ENCODE measurements around the gene FGFR3. TPM values are rescaled to one million over a fixed set of nuclear protein-coding genes. Genes with fewer than 3 reads are reported as not detected.

Gene FGFR3
- total and polyA plus RNA-seq, 5 donors: 4.5 to 17.5 (median 7.6) TPM

DNA sequence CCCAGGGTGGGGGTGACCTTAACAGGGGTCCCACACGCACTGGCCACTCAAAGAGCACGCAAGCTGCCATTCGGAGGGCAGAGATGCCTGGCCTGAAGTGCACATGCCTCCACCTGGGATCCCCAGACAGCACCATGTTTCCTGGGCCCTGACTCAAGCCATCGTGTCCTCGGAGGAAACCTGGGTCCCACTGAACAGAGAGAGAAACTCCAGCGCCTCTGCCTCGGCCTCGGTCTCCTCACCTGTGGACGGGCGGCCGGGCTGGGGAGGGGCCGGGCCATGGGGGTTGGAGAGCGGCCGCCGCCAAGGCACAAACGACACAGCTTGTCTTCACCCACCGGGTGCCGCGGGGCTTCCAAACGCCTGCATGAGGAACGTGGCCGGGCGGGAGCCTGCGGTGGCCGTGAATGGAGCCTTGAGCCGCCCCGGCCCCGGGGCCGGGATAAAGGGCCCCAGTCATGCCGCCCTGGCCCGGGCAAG is 30.0 kb upstream of the FGFR3 start:
- Histone ChIP-seq H3K27ac (ENCODE audit: low read length) (no peak overlapping the region), H3K4me1 (ENCODE audit: control insufficient read depth, insufficient read depth, low read length) (peaks cover 2% of the 10 kb centered on the region), H3K9me3 (ENCODE audit: control insufficient read depth, low read length) (no peaks in the 10 kb centered on the region), H3K27me3 (ENCODE audit: control insufficient read depth, insufficient read depth) (no peaks in the 10 kb centered on the region), H3K4me3 (ENCODE audit: low read length) (peak overlapping the region; percentile 8)
- WGBS: 29% methylated on average over 31 of the region's 31 CpGs
- ATAC-seq: no peak
- intact Hi-C loops (cut with DNase I): loop anchor here in 1 of 4 donors (5.0 kb wide), 1 partner anchor 134 kb away; no protein-coding TSS in a partner anchor
- DNase-seq: no peak

DNA sequence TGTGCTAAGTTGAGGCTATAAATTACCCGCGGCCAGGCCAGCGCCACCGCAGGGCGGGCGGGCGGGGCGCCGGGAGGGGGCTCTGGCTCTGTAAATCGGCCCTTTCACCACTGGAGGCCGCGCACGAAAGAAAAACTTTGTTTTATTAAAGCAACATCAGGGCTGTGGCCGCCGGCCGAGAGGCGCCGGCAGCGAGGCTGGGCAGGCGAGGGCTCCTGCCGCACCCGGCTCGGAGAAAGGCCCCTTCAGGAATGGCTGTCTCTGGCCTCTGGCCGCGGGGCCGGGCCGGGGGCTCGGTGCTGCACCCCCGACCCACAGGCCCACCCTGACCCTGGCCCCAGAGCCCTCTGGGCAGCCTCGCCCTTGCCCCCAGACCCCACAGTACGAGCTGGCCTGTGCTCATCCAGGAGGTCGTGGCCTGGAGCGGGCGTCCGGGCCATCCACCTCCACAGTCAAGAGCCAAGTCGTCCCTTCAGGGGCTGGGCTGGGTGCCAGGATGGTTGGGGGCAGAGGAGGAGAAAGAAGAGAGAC is 29.5 kb upstream of the FGFR3 start:
- no peaks in the 10 kb centered on the region for H3K27me3 ChIP-seq (ENCODE audit: control insufficient read depth, insufficient read depth)
- intact Hi-C loops (cut with DNase I): loop anchor here in 1 of 4 donors (5.0 kb wide), 1 partner anchor 134 kb away; no protein-coding TSS in a partner anchor
- no peak overlapping the region for H3K27ac ChIP-seq (ENCODE audit: low read length)
- DNase-seq (peak; percentile 60 to 85 (median 79)), ATAC-seq (peak; percentile 31 to 40)
- 13% methylated on average over 36 of the region's 36 CpGs for WGBS
- H3K4me1 ChIP-seq (ENCODE audit: control insufficient read depth, insufficient read depth, low read length): peaks cover 2% of the 10 kb centered on the region
- no peaks in the 10 kb centered on the region for H3K9me3 ChIP-seq (ENCODE audit: control insufficient read depth, low read length)
- peak overlapping the region; percentile 8 for H3K4me3 ChIP-seq (ENCODE audit: low read length)

DNA sequence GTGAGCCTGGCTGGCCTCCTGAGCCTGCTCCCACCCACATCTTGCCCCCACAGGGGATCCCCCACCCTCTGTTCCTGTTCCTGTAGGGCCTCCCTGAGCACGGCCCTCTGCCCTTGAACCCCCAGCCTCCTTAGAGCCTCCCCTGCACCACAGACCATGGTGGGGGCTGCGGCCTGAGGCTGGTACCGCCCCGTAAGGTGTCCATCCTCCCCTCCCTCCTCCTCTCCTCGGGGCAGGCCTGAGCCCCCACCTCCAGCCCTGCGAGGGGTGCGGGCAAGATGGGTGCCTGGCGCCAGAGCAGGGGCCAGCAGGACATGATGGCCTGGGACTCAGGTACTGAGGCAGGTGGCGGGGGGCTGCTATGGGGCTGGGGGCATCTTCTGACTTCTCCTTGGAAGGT is 28.4 kb upstream of the FGFR3 start:
- H3K27ac ChIP-seq (ENCODE audit: low read length): no peak overlapping the region
- ATAC-seq: no peak
- H3K4me1 ChIP-seq (ENCODE audit: control insufficient read depth, insufficient read depth, low read length): peaks cover 2% of the 10 kb centered on the region
- H3K9me3 ChIP-seq (ENCODE audit: control insufficient read depth, low read length): no peaks in the 10 kb centered on the region
- no peak for DNase-seq
- 93% methylated on average over 9 of the region's 9 CpGs for WGBS
- no peak overlapping the region for H3K4me3 ChIP-seq (ENCODE audit: low read length)
- no peaks in the 10 kb centered on the region for H3K27me3 ChIP-seq (ENCODE audit: control insufficient read depth, insufficient read depth)
- intact Hi-C loops (cut with DNase I): loop anchor here in 1 of 4 donors (5.0 kb wide), 1 partner anchor 133 kb away; no protein-coding TSS in a partner anchor

DNA sequence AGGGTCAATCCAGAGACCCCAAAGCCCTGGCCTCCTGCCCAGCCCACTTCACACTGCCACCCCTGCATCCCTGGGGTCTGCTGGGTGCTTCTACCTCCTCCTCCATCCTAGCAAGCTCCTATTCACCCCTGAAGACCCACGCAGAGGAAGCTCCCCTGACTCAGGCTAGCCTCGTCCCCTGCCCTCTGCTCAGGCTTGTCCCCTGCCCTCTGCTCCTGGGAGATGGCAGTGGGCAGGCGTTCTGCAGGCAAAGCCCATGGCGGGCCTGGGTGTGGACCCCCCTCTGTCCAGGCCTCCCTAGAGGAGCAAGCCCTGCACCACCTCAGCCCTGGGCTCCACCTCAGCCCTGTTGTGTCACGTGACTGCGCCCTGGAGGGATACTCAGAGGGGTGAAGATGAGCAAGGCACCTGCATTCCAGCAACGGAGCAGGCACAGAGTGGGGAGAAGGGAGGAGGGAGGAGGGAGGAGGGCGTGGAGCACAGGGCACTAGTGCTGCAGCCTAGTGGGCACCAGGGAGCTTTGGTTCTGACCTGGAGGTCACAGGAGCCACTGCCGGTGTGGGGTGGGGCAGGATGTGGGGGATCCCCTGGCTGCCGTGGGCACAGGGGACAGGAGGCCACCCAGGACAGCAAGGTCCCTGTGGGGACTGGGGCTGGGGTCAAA is 27.6 kb upstream of the FGFR3 start:
- WGBS: 78% methylated on average over 10 of the region's 10 CpGs
- ATAC-seq: no peak
- H3K9me3 ChIP-seq (ENCODE audit: control insufficient read depth, low read length): no peaks in the 10 kb centered on the region
- peaks cover 2% of the 10 kb centered on the region for H3K4me1 ChIP-seq (ENCODE audit: control insufficient read depth, insufficient read depth, low read length)
- H3K4me3 ChIP-seq (ENCODE audit: low read length): no peak overlapping the region
- no peaks in the 10 kb centered on the region for H3K27me3 ChIP-seq (ENCODE audit: control insufficient read depth, insufficient read depth)
- intact Hi-C loops (cut with DNase I): no loop called here
- no peak for DNase-seq
- H3K27ac ChIP-seq (ENCODE audit: low read length): no peak overlapping the region

DNA sequence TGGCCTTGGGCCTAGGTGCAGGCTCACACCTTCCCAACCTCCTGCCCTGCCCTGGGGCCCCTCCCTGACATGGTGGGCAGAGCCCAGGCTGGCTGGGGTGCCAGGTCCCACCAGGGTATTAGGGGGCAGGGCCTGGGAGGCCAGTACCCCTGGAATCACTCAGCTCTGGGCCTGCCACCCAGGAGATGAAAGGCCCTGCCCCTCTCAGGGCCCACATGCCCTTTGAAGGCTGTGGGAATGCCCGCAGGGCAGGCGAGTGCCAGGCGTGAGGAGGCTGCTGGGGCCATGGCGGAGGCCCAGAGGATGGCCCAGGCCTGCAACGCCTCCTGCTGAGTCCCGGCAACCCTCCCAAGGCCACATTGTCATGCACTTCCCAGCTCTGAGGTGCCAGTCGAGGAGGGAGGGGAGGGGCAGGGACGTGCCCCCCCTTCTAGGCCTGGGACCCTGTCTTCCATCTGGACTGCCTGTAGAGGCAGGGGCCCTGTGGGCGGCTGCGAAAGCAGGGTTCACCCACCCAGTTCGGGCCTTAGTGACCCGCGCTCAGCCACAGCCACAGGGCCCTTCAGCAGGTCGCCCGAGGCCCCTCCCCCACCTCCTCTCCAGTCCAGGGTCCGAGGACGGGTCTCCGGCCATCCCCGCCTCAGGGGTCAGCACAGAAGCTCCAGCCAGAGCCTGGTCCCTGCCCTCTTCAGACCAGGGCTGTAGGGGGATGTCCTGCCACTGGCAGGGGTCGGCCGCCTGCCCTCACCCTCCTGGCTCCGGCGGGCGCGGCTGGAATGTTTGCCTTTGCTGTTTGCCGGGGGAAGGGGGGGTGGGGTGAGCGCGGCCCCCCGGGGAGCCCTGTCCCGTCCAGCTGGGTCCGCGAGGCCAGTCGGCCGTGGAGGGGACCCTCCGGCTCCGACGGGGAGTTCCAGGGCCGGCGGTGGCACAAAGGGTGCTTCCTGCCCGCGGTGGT is 26.7 kb upstream of the FGFR3 start:
- 44% methylated on average over 41 of the region's 41 CpGs for WGBS
- H3K27me3 ChIP-seq (ENCODE audit: control insufficient read depth, insufficient read depth): no peaks in the 10 kb centered on the region
- ATAC-seq (no peak), DNase-seq (peak in 1 of 3 donors; percentile 68)
- peaks cover 2% of the 10 kb centered on the region for H3K4me1 ChIP-seq (ENCODE audit: control insufficient read depth, insufficient read depth, low read length)
- peak overlapping the region; percentile 65 for H3K4me3 ChIP-seq (ENCODE audit: low read length)
- H3K9me3 ChIP-seq (ENCODE audit: control insufficient read depth, low read length): no peaks in the 10 kb centered on the region
- intact Hi-C loops (cut with DNase I): no loop called here
- no peak overlapping the region for H3K27ac ChIP-seq (ENCODE audit: low read length)

DNA sequence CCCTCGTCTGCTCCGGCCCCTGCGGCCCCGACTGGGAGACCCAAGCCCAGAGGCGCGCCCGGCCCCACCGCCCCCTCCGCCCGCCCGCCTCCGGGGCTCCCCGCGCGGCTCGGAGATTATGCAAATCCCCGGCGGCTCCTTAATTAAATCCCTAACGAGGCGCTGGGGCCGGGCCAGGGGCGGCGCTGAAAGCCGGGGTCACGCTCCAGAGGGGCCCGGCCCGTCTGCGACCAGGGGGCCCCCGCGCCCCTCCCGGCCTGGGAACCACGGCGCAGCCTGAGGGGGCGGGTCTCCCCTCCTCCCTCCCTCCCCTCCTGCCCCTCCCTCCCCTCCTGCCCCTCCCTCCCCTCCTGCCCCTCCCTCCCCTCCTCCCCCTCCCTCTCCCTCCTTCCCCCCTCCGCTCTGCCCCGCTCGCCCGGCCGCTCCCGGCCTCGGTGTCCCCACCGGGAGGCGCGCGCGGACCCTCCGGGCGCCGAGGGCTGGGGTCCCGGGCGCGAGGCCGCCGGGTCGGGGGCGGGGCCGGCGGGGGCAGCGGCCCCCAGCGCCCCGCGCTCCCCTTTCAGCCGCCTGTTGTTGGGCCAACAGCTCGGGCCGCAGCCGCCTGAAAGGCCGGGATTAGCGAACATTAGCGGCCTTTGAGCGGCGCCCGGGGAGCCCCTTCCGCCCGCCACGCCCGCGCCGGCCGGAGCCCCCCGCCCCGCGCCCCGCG is 25.9 kb upstream of the FGFR3 start:
- under 1% methylated on average over 82 of the region's 84 CpGs for WGBS
- ATAC-seq (no peak), DNase-seq (peak in 2 of 3 donors; percentile 68 to 70)
- Histone ChIP-seq H3K27ac (ENCODE audit: low read length) (no peak overlapping the region), H3K4me1 (ENCODE audit: control insufficient read depth, insufficient read depth, low read length) (peaks cover 2% of the 10 kb centered on the region), H3K9me3 (ENCODE audit: control insufficient read depth, low read length) (no peaks in the 10 kb centered on the region), H3K27me3 (ENCODE audit: control insufficient read depth, insufficient read depth) (no peaks in the 10 kb centered on the region), H3K4me3 (ENCODE audit: low read length) (peak overlapping the region; percentile 65)
- intact Hi-C loops (cut with DNase I): no loop called here

DNA sequence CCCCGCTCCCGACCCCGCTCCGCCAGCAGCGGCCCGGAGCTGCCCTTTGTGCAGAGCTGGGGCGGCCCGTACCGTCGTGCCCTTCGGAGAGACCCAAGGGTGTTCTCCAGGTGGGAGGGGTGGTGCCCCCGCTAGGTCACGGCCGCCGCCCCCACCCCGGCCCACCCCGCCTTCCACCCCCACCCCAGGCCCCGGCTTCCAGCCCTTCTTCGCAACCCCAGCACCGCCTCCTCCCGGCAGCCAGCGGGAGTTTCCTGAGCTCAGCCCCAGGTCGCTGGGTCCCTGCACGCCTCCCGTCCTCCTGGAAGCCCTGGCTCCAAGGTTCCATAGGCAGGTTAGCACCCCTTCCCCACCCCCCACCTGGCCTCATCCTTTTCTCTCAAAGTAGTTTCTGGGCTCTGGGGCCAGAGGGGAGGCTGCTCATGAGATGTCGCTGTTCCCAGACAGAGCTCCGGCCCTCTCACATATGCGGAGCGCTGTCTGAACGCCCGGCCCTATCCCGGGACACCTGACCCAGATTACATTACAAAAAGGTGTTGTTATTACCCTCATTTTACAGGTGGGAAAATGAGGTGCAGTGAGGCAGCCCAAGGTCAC is 25.2 kb upstream of the FGFR3 start:
- Histone ChIP-seq H3K4me1 (ENCODE audit: control insufficient read depth, insufficient read depth, low read length) (peaks cover 2% of the 10 kb centered on the region), H3K27me3 (ENCODE audit: control insufficient read depth, insufficient read depth) (no peaks in the 10 kb centered on the region), H3K4me3 (ENCODE audit: low read length) (peak overlapping the region; percentile 65), H3K27ac (ENCODE audit: low read length) (no peak overlapping the region), H3K9me3 (ENCODE audit: control insufficient read depth, low read length) (no peaks in the 10 kb centered on the region)
- DNase-seq: peak in 2 of 3 donors; percentile 77 to 78
- ATAC-seq: peak in 1 of 2 donors; percentile 7
- 22% methylated on average over 31 of the region's 32 CpGs for WGBS
- intact Hi-C loops (cut with DNase I): no loop called here

DNA sequence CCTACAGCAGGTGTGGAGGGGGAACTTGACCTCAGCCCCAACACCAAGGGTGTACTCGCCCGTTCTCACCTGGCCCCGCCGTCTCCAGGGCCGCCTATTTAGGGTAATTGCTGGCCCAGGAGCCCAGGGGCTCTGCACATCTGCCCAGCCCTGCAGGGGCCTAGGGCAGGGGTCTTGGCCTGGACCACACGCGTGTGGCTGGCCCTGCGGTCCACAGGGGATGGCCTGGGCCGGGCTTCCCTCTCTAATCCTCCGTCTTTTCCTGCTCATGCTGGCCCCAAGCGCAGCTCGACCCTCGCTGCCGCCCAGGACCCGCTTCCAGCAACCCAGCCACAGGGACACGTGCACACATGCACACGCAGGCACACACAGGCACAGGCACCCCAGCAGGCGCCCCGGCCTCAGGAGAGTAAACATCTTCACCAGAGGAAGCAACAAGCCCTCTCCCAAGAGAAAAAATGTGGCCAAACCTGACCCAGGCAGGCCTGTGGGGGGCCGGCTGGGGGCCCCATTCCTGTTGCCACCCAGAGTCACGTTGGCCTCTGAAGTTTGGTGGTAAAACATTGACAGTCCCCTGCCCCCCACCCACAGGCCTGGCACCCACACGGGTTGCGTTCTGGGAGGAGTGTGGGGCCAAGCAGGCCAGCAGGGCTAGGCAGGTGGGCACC is 24.6 kb upstream of the FGFR3 start:
- no peaks in the 10 kb centered on the region for H3K27me3 ChIP-seq (ENCODE audit: control insufficient read depth, insufficient read depth)
- 82% methylated on average over 23 of the region's 23 CpGs for WGBS
- H3K27ac ChIP-seq (ENCODE audit: low read length): no peak overlapping the region
- H3K4me3 ChIP-seq (ENCODE audit: low read length): no peak overlapping the region
- ATAC-seq: no peak
- peak in 1 of 3 donors; percentile 53 for DNase-seq
- intact Hi-C loops (cut with DNase I): no loop called here
- H3K9me3 ChIP-seq (ENCODE audit: control insufficient read depth, low read length): no peaks in the 10 kb centered on the region
- peaks cover 2% of the 10 kb centered on the region for H3K4me1 ChIP-seq (ENCODE audit: control insufficient read depth, insufficient read depth, low read length)

DNA sequence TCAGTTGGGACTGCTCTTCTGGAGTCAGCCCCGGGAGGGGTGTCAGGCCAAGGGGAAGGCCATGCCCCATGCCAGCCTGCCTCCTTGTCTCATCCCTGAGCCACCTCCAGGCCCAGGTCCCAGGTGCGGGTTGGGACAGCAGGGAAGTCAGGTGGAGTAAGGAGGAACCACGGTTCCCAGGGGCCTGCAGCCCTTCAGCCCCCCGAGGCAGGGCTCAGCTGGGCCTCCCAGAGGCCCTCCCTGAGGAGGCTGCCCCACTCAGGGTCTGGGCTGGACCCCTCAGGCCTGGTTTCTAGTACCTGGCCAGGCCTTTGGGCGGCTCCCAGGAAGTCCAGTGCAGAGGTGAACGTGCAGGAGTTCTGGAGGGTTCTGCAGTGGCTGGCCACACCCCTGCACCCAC is 23.4 kb upstream of the FGFR3 start:
- H3K4me1 ChIP-seq (ENCODE audit: control insufficient read depth, insufficient read depth, low read length): no peaks in the 10 kb centered on the region
- no peak overlapping the region for H3K27ac ChIP-seq (ENCODE audit: low read length)
- intact Hi-C loops (cut with DNase I): no loop called here
- ATAC-seq (no peak), DNase-seq (no peak)
- H3K9me3 ChIP-seq (ENCODE audit: control insufficient read depth, low read length): no peaks in the 10 kb centered on the region
- H3K4me3 ChIP-seq (ENCODE audit: low read length): no peak overlapping the region
- WGBS: 85% methylated on average over 6 of the region's 6 CpGs
- no peaks in the 10 kb centered on the region for H3K27me3 ChIP-seq (ENCODE audit: control insufficient read depth, insufficient read depth)

DNA sequence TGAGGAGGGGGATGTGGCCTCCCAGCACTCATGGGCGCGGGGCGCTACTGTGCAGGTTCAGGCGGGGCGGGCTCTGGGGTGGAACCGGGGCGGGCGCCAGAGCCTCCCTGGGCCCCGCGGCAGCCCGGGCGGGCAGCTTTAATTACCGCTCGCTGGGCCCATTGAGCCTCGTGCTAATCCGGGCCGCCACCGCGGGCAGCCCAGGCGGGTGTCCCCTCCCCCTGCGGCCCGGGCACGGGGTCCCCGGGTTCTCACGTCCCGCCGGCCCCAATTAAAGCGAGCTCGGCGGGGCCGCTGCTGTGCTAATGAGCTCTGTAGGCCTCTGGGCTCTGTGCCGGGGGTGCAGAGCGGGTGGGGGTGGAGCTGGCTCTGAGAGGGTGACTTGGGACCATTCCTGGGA is 22.8 kb upstream of the FGFR3 start:
- H3K4me1 ChIP-seq (ENCODE audit: control insufficient read depth, insufficient read depth, low read length): no peaks in the 10 kb centered on the region

More for the DNA sequence above, 22.8 kb upstream of the FGFR3 start:
- no peak overlapping the region for H3K4me3 ChIP-seq (ENCODE audit: low read length)
- intact Hi-C loops (cut with DNase I): no loop called here
- WGBS: 56% methylated on average over 33 of the region's 33 CpGs
- H3K27me3 ChIP-seq (ENCODE audit: control insufficient read depth, insufficient read depth): no peaks in the 10 kb centered on the region
- ATAC-seq: no peak
- H3K27ac ChIP-seq (ENCODE audit: low read length): no peak overlapping the region
- no peak for DNase-seq
- H3K9me3 ChIP-seq (ENCODE audit: control insufficient read depth, low read length): no peaks in the 10 kb centered on the region

All from right cardiac atrium (tissue), 5 donors.